HG02885 (cell line): ENCODE measurements around the gene SLC25A13.
"Not testable (repeated sequence)": the region's sequence is repeated elsewhere in the genome, so short reads cannot be mapped to it uniquely, and the experiment has no call there.

Experiments
- ATAC-seq: cut with Tn5 transposase; IDR thresholded peaks from one replicate; pipeline ENCODE4 v1.9.1; 2021; ENCODE audit warnings: mild to moderate bottlenecking; ENCODE audit not compliant: unreplicated experiment, poor library complexity

SLC25A13 gene

GRCh38 chr7:96177353-96177752, 144.5 kb downstream of the SLC25A13 start:
- no peak for ATAC-seq

- ATAC-seq: no peak
Observed at GRCh38 chr7:96174812-96175211, 147.1 kb downstream of the SLC25A13 start.

- ATAC-seq: no peak
Observed at GRCh38 chr7:96173781-96174180, 148.1 kb downstream of the SLC25A13 start.

GRCh38 chr7:96169439-96169838, 152.5 kb downstream of the SLC25A13 start:
- ATAC-seq: no peak

GRCh38 chr7:96167424-96167823, 154.5 kb downstream of the SLC25A13 start:
- no peak for ATAC-seq

GRCh38 chr7:96161897-96162296, 160.0 kb downstream of the SLC25A13 start:
- no peak for ATAC-seq

- no peak for ATAC-seq
Observed at GRCh38 chr7:96157856-96158255, 164.0 kb downstream of the SLC25A13 start.

GRCh38 chr7:96154506-96154905, 167.4 kb downstream of the SLC25A13 start:
- not testable (repeated sequence) for ATAC-seq

- ATAC-seq: no peak
Observed at GRCh38 chr7:96152706-96153105, 169.2 kb downstream of the SLC25A13 start.

- no peak for ATAC-seq
Observed at GRCh38 chr7:96151889-96152288, 170.0 kb downstream of the SLC25A13 start.

GRCh38 chr7:96144260-96144526, 177.7 kb downstream of the SLC25A13 start:
- no peak for ATAC-seq

GRCh38 chr7:96143495-96144259, 178.2 kb downstream of the SLC25A13 start:
- no peak for ATAC-seq

- no peak for ATAC-seq
Observed at GRCh38 chr7:96136600-96137239, 185.2 kb downstream of the SLC25A13 start.

GRCh38 chr7:96135241-96135640, 186.7 kb downstream of the SLC25A13 start:
- ATAC-seq: no peak

GRCh38 chr7:96131525-96131924, 190.4 kb downstream of the SLC25A13 start:
- ATAC-seq: no peak

GRCh38 chr7:96127746-96128145, 194.2 kb downstream of the SLC25A13 start:
- ATAC-seq: no peak

- no peak for ATAC-seq
Observed at GRCh38 chr7:96126382-96126781, 195.5 kb downstream of the SLC25A13 start.

GRCh38 chr7:96122746-96123145, 199.2 kb downstream of the SLC25A13 start:
- ATAC-seq: no peak

GRCh38 chr7:96121752-96122151, 200.1 kb downstream of the SLC25A13 start:
- no peak for ATAC-seq

- ATAC-seq: no peak
Observed at GRCh38 chr7:96120445-96121225, 201.3 kb downstream of the SLC25A13 start.

GRCh38 chr7:96118449-96119001, 203.4 kb downstream of the SLC25A13 start:
- ATAC-seq: no peak
